Esophagus muscularis mucosa (tissue), 4 donors: ENCODE measurements around the gene FBN1. TPM values are rescaled to one million over a fixed set of nuclear protein-coding genes. Genes with fewer than 3 reads are reported as not detected.

Experiments
- DNase-seq: peaks from one replicate; pipeline ENCODE4 v3.0.0-alpha.2; 2017; ENCODE audit errors: extremely low spot score
- H3K27ac ChIP-seq, 4 donors: fragments of 200-600 bp; sonication (generic); replicated peaks in 1 of 4; 1 replicate in 3 of 4; 2 replicates in 1 of 4; pipeline ENCODE4 v1.5.1; 2016 to 2019; ENCODE audit warnings: mild to moderate bottlenecking in 1 of 4
- H3K27me3 ChIP-seq, 4 donors: fragments of 200-600 bp; sonication (generic); one replicate each; pipeline versions ENCODE4 v1.5.1 to v1.6.0; 2016 to 2019
- H3K36me3 ChIP-seq, 4 donors: fragments of 200-600 bp; sonication (generic); one replicate each; pipeline ENCODE4 v1.5.1; 2016 to 2019
- H3K4me1 ChIP-seq, 4 donors: fragments of 200-600 bp; sonication (generic); one replicate each; pipeline ENCODE4 v1.5.1; 2016 to 2019
- H3K4me3 ChIP-seq, 4 donors: fragments of 200-600 bp; sonication (generic); 1 replicate in 2 of 4; 2 replicates in 2 of 4; pipeline ENCODE4 v1.5.1; 2016 to 2019; ENCODE audit warnings: mild to moderate bottlenecking in 4 of 4, moderate library complexity in 1 of 4
- H3K9me3 ChIP-seq, 4 donors: fragments of 200-600 bp; sonication (generic); 1 replicate in 3 of 4; 2 replicates in 1 of 4; pipeline ENCODE4 v1.5.1; 2016 to 2019
- CTCF ChIP-seq, 3 experiments: fragments of 200-600 bp in 2 of 3; fragments of 450-650 bp in 1 of 3; sonication (generic) in 2 of 3; IDR thresholded peaks; one replicate each; pipeline ENCODE4 v1.5.1; 2017 to 2019; ENCODE audit warnings: antibody characterized with exemption in 3 of 3, mild to moderate bottlenecking in 2 of 3, moderate library complexity in 1 of 3
- EP300 ChIP-seq: sonication (generic); formaldehyde crosslinking; IDR thresholded peaks from one replicate; pipeline ENCODE4 v1.6.1; 2017; ENCODE audit warnings: antibody characterized with exemption
- POLR2A ChIP-seq: fragments of 450-650 bp; IDR thresholded peaks from one replicate; pipeline ENCODE4 v1.6.1; 2017; ENCODE audit warnings: antibody characterized with exemption, moderate library complexity, mild to moderate bottlenecking, low read depth
- POLR2AphosphoS5 ChIP-seq, 2 donors: sonication (generic); formaldehyde crosslinking; IDR thresholded peaks; one replicate each; pipeline ENCODE4 v1.6.1; 2017; ENCODE audit warnings: antibody characterized with exemption in 2 of 2
- WGBS: methylation state at CpG from one replicate; pipeline ENCODE4 v1.1.5; 2018; 5-methylcytosine and 5-hydroxymethylcytosine counted together
- intact Hi-C: fragments of 100-400 bp; cut with DNase I; formaldehyde crosslinking; loops from one replicate; pipeline ENCODE4 v1.15.1; 2023
- total RNA-seq, 4 donors: library from RNA; depleted of rRNA; stranded (reverse); fragments of >200 nt; gene quantifications; one replicate each; pipeline versions ENCODE4 v1.1.0 to v1.2.1, GENCODE V29; 2016

Gene FBN1
- total RNA-seq, 4 donors from 2014 or later: 159 to 253 (median 226) TPM

- no peak for DNase-seq
- WGBS: 77% methylated on average over 4 of the region's 4 CpGs
- Histone ChIP-seq H3K4me1 (peaks cover 0 to 8% (median 4%) of the 10 kb centered on the region in 4 donors), H3K4me3 (no peak overlapping the region), H3K9me3 (no peaks in the 10 kb centered on the region), H3K27ac (no peak overlapping the region), H3K27me3 (no peaks in the 10 kb centered on the region), H3K36me3 (peaks cover 51 to 100% (median 74%) of the 10 kb centered on the region in 4 donors)
- intact Hi-C loops: no loop called here
- TF ChIP-seq EP300 (no peak), CTCF (IDR thresholded peaks at IDR 0.05) (no peak), POLR2A (no peak), POLR2AphosphoS5 (IDR thresholded peaks at IDR 0.05) (no peak)
Measured at GRCh38 chr15:48435321-48435720, 210.2 kb downstream of the FBN1 start.

- WGBS: 71% methylated on average over 3 of the region's 3 CpGs
- peaks cover 63 to 98% (median 79%) of the 10 kb centered on the region in 4 donors for H3K36me3 ChIP-seq
- H3K27ac ChIP-seq: no peak overlapping the region
- H3K9me3 ChIP-seq: no peaks in the 10 kb centered on the region
- intact Hi-C loops: no loop called here
- H3K4me3 ChIP-seq: no peak overlapping the region
- no peak for TF ChIP-seq POLR2A
- no peak for TF ChIP-seq CTCF (IDR thresholded peaks at IDR 0.05)
- TF ChIP-seq POLR2AphosphoS5 (IDR thresholded peaks at IDR 0.05): no peak
- TF ChIP-seq EP300: no peak
- DNase-seq: no peak
- H3K4me1 ChIP-seq: no peaks in the 10 kb centered on the region
- H3K27me3 ChIP-seq: no peaks in the 10 kb centered on the region
Measured at GRCh38 chr15:48433226-48433886, 212.2 kb downstream of the FBN1 start.

DNA sequence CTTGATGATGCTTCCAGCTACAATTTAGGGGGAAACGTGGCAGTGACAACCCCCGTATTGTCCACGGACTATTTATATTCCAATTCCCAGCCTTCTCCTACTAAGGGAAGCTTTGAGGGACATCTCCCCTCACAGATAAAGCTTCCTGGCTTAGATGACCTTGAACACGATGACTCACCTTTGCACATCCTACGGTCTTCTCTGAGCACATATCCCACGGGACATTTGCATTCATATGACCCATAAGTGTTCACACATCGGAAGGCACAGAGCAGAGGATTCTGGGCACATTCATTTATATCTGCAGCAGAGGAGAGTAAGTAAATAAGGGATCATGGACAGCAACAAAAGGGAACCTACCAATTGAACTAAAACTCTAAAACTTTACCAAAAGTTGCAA lies 212.8 kb downstream of the FBN1 start:
- H3K36me3 ChIP-seq: peaks cover 70 to 98% (median 82%) of the 10 kb centered on the region in 4 donors

DNA sequence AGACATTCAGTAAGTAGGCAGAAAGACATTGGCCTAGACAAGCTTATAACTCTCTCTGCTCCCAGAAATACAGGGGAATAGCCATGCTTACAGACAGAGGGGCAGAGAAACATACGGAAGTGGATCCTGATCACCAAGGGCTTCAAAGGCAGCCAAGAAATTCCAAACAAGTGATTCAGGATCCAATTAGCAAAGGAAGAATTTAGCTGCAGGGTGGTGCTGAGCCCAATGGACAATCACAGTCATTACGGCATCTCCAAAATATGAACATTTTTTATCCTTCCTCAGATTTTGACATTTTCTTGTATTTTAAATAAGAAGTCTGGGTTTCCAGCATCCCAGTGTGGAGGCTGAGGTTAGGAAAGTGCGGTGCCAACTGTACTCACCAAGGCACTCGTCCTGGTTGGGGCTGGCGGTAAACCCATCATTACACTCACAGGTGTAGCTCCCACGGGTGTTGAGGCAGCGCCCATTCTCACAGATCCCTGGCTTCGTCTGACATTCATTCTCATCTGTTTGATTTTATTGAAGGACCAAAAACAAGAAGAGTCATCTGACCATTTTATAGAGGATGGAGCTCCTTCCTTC lies 217.5 kb downstream of the FBN1 start:
- H3K27me3 ChIP-seq: no peaks in the 10 kb centered on the region
- TF ChIP-seq CTCF (IDR thresholded peaks at IDR 0.05) (no peak), POLR2A (no peak), EP300 (no peak), POLR2AphosphoS5 (IDR thresholded peaks at IDR 0.05) (no peak)
- intact Hi-C loops: no loop called here
- no peak for DNase-seq
- no peaks in the 10 kb centered on the region for H3K4me1 ChIP-seq
- H3K4me3 ChIP-seq: no peak overlapping the region
- H3K36me3 ChIP-seq: peaks cover 57 to 98% (median 83%) of the 10 kb centered on the region in 4 donors
- H3K9me3 ChIP-seq: no peaks in the 10 kb centered on the region
- 70% methylated on average over 8 of the region's 8 CpGs for WGBS
- H3K27ac ChIP-seq: peak overlapping the region in 3 of 4 donors; percentile 2 to 38 (median 17)

More for the DNA sequence above, 212.8 kb downstream of the FBN1 start:
- H3K4me3 ChIP-seq: no peak overlapping the region
- intact Hi-C loops: no loop called here
- TF ChIP-seq EP300 (no peak), POLR2AphosphoS5 (IDR thresholded peaks at IDR 0.05) (no peak), CTCF (IDR thresholded peaks at IDR 0.05) (no peak), POLR2A (no peak)
- DNase-seq: no peak
- H3K27me3 ChIP-seq: no peaks in the 10 kb centered on the region
- no peaks in the 10 kb centered on the region for H3K4me1 ChIP-seq
- no peak overlapping the region for H3K27ac ChIP-seq
- 91% methylated on average over 7 of the region's 7 CpGs for WGBS
- H3K9me3 ChIP-seq: no peaks in the 10 kb centered on the region
